IPS-15b (cell line): ENCODE data around the gene NNAT.

Experiments
- H3K27me3 ChIP-seq: one replicate; pipeline ENCODE4 v1.6.1; 2013; ENCODE audit warnings: low read length; ENCODE audit not compliant: control insufficient read depth, insufficient read depth
- H3K36me3 ChIP-seq: one replicate; pipeline ENCODE4 v1.6.1; 2013; ENCODE audit warnings: low read length; ENCODE audit not compliant: control insufficient read depth, insufficient read depth
- H3K4me1 ChIP-seq: one replicate; pipeline ENCODE4 v1.6.1; 2013; ENCODE audit warnings: mild to moderate bottlenecking, low read length; ENCODE audit not compliant: control insufficient read depth, insufficient read depth
- H3K4me3 ChIP-seq: one replicate; pipeline ENCODE4 v1.5.1; 2013; ENCODE audit warnings: low read depth, low read length
- H3K9ac ChIP-seq: one replicate; pipeline ENCODE4 v1.6.1; 2013; ENCODE audit warnings: low read depth, mild to moderate bottlenecking, low read length
- H3K9me3 ChIP-seq: one replicate; pipeline ENCODE4 v1.6.1; 2013; ENCODE audit warnings: mild to moderate bottlenecking, low read length; ENCODE audit not compliant: control insufficient read depth, insufficient read depth

NNAT gene

DNA sequence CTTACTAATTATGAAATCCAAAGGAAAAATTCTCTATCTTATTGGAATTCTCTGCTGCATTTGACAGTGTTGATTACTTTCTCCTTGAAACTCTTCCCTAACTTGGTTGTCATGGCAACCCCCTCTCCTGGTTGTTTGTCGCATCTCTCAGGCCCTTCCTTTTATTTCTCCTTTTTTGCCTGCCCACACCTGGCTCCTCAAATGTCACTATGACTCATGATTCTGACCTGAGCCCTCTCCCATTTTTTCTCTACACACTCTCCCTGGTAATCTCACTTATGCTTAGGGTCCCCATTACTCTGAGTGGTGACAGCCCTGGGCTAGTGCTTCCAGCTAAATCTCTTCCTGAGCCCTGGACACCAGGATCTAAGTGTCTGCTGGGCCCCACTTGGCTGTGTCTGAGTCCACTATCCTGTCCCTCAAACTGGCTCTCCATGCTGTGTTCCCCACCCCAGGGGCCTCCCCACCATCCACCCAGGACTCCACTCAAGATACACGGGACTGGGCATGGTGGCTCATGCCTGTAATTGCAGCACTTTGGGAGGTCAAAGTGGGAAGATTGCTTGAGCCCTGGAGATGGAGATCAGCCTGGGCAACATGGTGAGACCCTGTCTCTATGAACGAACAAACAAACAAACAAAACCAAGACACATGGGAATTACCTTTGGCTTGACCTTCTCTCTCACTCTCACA is 16.5 kb upstream of the NNAT start:
- H3K4me3 ChIP-seq = no peak overlapping the region
- peaks cover 3% of the 10 kb centered on the region for H3K36me3 ChIP-seq
- H3K9me3 ChIP-seq = no peaks in the 10 kb centered on the region
- H3K4me1 ChIP-seq = peaks cover 17% of the 10 kb centered on the region
- no peak overlapping the region for H3K9ac ChIP-seq
- H3K27me3 ChIP-seq = no peaks in the 10 kb centered on the region

DNA sequence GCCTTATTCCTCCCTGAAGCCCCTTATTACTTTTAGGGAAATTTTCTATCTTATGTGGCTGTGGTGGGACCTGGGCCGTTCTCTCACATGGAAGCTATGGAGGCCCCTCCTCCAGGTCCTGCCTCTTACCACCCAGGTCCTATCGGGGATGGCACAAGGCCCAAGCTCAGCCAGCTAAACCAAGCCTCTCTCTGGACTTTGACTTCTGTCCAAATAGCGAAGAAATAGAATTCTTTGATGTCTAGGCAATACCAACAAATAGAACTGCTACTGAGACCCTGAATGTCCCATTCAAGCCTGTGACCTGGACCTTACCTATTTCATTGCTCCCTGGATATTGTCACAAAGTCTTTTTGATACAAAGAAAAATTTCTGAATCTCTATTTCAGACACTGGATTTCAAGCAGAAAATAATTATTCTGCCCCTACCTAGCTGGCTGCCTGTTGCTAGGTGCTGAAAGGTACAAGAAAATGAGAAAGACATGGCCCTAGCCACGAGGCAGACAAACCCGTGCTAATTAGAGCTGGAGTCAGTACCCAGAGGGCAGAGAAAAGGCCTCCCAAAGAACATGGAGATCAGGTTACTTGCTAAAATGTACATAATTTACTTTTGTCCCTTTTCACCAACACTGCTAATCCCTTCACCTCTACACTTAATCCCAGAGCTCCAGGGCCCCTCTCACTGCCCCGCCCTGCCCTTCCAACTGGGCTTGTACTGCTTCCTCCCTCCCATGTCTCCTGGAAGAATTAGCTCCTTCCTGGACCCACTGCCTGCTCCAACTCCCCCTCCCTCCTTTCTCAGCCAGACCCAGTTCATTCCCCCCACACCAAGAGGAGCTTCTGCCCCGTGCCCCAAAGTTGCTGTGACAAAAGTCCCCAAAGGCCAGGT is 15.5 kb upstream of the NNAT start:
- H3K9me3 ChIP-seq = no peaks in the 10 kb centered on the region
- no peak overlapping the region for H3K9ac ChIP-seq
- no peaks in the 10 kb centered on the region for H3K27me3 ChIP-seq
- H3K36me3 ChIP-seq = peaks cover 3% of the 10 kb centered on the region
- H3K4me1 ChIP-seq = peaks cover 17% of the 10 kb centered on the region
- H3K4me3 ChIP-seq = no peak overlapping the region

DNA sequence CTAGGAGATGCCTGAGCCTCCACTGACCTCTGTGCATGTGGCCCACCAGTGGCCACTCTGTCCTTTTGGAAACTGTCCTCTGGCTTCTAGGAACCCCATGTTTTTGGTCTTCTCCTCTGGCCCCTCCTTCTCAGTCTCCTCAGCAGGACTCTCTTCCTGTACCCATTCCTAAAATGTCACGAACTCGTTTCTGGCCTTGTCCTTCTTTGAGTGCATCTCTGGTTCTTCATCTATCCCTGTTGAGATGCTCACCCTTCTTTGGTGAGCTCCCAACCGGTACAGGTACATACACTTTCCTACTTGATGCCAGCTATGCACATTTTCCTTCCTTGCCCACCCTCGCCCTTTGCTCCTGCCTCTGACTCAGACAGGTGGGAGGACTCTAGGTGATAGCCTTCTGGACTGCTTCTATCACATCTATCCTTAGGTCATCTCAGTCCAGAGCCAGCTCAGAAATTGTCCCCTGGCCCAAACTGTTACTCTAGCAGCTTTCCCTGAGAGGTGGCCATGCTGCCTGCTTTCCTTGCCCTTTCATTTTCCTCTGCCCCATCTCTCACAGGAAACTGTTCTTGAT is 14.8 kb upstream of the NNAT start:
- Histone ChIP-seq H3K9me3 (no peaks in the 10 kb centered on the region), H3K9ac (no peak overlapping the region), H3K27me3 (no peaks in the 10 kb centered on the region), H3K4me1 (peaks cover 17% of the 10 kb centered on the region), H3K36me3 (peaks cover 3% of the 10 kb centered on the region), H3K4me3 (no peak overlapping the region)

GRCh38 chr20:37510226-37510625 is 10.8 kb upstream of the NNAT start:
- Histone ChIP-seq H3K9me3 (no peaks in the 10 kb centered on the region), H3K27me3 (no peaks in the 10 kb centered on the region), H3K9ac (no peak overlapping the region), H3K4me3 (no peak overlapping the region), H3K36me3 (peaks cover 16% of the 10 kb centered on the region), H3K4me1 (peaks cover 10% of the 10 kb centered on the region)

GRCh38 chr20:37511610-37512275 is 9.3 kb upstream of the NNAT start:
- Histone ChIP-seq H3K36me3 (peaks cover 16% of the 10 kb centered on the region), H3K4me1 (peaks cover 2% of the 10 kb centered on the region), H3K4me3 (no peak overlapping the region), H3K9me3 (no peaks in the 10 kb centered on the region), H3K9ac (no peak overlapping the region), H3K27me3 (no peaks in the 10 kb centered on the region)

GRCh38 chr20:37513779-37514359 is 7.2 kb upstream of the NNAT start:
- Histone ChIP-seq H3K9ac (no peak overlapping the region), H3K36me3 (peaks cover 20% of the 10 kb centered on the region), H3K4me3 (no peak overlapping the region), H3K27me3 (no peaks in the 10 kb centered on the region), H3K9me3 (no peaks in the 10 kb centered on the region), H3K4me1 (peaks cover 14% of the 10 kb centered on the region)

GRCh38 chr20:37515876-37516275 is 5.2 kb upstream of the NNAT start:
- H3K36me3 ChIP-seq = peaks cover 20% of the 10 kb centered on the region
- no peak overlapping the region for H3K4me3 ChIP-seq
- no peaks in the 10 kb centered on the region for H3K9me3 ChIP-seq
- peaks cover 4% of the 10 kb centered on the region for H3K27me3 ChIP-seq
- peaks cover 18% of the 10 kb centered on the region for H3K4me1 ChIP-seq
- H3K9ac ChIP-seq = no peak overlapping the region

- Histone ChIP-seq H3K27me3 (peaks cover 4% of the 10 kb centered on the region), H3K9me3 (no peaks in the 10 kb centered on the region), H3K36me3 (peaks cover 19% of the 10 kb centered on the region), H3K4me3 (no peak overlapping the region), H3K9ac (no peak overlapping the region), H3K4me1 (peaks cover 19% of the 10 kb centered on the region)
Measured at GRCh38 chr20:37516811-37517750, 4.0 kb upstream of the NNAT start.

DNA sequence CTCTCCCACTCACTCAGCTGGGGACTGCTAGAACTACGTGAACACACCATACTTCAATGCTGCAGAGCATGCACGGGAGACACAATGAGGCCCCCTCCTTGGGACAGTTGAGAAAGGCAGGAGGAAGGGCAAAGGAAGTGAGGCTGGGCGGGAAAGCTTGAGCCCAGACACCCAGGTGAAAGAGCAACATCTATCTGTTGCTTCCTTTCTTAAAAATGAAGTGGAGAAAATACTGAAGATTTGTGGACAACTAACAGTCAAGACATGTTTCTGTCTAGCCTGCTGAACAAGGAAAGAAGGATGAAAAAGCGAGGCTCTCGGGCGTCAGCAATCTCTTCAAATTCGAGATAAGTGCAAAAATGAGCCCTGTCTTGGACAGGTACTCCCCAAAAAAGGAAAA is 3.0 kb upstream of the NNAT start:
- Histone ChIP-seq H3K4me3 (no peak overlapping the region), H3K9me3 (no peaks in the 10 kb centered on the region), H3K4me1 (peaks cover 22% of the 10 kb centered on the region), H3K27me3 (peaks cover 8% of the 10 kb centered on the region), H3K9ac (no peak overlapping the region), H3K36me3 (peaks cover 16% of the 10 kb centered on the region)

- Histone ChIP-seq H3K9me3 (no peaks in the 10 kb centered on the region), H3K9ac (no peak overlapping the region), H3K4me1 (peaks cover 26% of the 10 kb centered on the region), H3K36me3 (peaks cover 16% of the 10 kb centered on the region), H3K4me3 (no peak overlapping the region), H3K27me3 (peaks cover 12% of the 10 kb centered on the region)
Measured at GRCh38 chr20:37518606-37519507, 2.2 kb upstream of the NNAT start.
